Activated CD8-positive, alpha-beta memory T cell treated with anti-CD3 and anti-CD28 coated beads, Interleukin-2, amount 50 U/mL, for 24 hours (primary cell): ENCODE measurements around the gene GALNT9.
"Not testable (repeated sequence)": the region's sequence is repeated elsewhere in the genome, so short reads cannot be mapped to it uniquely, and the experiment has no call there.

ENCODE experiments used
- DNase-seq: peaks from one replicate; pipeline ENCODE4 v3.0.0-alpha.2; 2020; ENCODE audit errors: extremely low read depth

GALNT9 gene

DNA sequence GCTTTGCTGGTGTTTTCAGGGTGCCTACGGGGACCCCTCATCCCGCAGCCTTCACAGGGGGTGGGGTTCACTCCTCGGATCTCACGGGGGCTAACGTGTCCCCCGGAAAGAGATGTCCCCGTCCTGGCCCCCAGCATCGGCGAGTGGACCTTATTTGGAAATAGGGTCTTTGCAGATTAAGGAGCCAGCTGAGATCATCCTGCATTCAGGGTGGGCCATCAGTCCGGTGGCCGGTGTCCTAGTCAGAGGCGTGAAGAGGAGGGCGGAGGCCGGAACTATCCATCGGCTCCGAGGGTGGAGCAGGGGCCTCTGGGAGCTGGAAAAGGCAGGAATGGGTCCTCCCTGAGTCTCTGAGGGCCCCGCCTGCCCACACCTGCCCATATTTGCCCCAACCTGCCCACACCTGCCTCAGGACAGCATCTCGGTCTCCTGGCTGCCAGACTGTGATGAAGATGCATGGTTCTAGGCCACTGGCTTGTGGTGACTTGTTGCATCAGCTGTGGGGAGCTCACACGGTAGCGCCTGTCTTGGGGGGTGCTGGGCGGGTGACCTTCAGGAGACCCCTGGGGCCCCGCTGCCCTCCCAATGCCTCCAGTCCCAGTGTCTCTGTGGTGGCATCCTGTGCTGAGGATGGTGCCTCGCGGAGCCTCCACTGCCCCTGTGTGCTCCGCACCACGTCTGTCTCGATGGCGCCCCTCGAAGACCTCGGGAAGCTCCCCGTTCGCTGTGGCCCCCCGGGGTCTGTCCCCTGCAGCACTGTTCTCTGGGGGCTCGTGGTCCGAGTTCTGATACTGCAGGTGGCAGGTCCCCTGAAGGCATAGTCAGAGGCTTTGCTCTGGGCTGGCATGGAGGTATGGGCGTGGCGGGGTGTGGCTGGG lies 170.5 kb downstream of the GALNT9 start:
- no peak for DNase-seq

DNA sequence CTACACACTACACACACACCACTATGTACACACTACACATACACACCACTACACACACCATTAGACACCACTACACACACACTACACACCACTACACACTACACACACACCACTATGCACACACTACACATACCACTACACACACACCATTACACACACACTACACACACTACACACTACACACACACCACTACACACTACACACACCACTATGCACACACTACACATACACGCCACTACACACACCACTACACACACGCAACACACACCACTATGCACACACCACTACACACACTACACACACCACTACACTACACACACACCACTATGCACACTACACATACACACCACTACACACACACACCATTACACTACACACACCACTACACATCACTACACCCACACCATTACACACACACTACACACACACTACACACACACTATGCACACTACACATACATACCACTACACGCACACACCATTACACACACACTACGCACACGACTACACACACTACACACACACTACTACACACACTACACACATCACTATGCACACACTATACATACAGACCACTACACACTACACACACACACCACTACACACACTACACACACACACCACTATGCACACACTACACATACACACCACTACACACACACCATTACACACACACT lies 171.5 kb downstream of the GALNT9 start:
- DNase-seq = no peak

DNA sequence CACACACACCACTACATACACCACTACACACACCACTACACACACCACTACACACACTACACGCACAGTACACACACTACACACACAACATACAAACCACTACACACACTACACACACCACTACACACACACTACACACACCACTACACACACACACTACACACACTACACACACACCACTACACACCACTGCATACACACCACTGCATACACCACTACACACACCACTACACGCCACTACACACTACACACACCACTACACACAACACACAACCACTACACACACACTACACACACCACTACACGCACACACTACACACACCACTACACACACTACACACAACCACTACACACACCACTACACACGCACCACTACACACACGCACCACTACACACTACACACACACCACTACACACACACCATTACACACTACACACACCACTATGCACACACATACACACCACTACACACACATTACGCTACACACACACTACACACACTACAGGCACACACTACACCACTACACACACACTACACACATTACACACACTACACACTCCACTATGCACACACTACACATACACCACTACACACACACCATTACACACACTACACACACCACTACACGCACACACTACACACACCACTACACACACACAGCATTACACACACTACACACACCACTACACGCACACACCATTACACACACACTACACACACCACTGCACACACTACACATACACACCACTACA lies 172.6 kb downstream of the GALNT9 start:
- no peak for DNase-seq

DNA sequence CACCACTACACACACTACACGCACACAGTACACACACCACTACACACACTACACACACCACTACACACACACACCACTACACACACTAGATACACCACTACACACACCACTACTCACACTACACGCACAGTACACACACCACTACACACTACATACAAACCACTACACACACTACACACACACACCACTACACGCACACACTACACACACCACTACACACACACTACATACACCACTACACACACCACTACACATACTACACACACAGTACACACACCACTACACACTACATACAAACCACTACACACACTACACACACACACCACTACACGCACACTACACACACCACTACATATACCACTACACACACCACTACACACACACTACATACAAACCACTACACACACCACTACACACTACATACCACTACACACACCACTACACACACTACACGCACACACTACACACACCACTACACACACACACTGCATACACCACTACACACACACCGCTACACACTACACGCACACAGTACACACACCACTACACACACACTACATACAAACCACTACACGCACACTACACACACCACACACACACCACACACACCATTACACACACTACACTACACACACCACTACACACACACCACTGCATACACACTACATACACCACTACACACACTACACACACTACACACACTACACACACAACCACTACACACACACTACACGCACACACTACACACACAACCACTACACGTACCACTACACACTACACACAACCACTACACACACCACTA lies 173.4 kb downstream of the GALNT9 start:
- DNase-seq = no peak

DNA sequence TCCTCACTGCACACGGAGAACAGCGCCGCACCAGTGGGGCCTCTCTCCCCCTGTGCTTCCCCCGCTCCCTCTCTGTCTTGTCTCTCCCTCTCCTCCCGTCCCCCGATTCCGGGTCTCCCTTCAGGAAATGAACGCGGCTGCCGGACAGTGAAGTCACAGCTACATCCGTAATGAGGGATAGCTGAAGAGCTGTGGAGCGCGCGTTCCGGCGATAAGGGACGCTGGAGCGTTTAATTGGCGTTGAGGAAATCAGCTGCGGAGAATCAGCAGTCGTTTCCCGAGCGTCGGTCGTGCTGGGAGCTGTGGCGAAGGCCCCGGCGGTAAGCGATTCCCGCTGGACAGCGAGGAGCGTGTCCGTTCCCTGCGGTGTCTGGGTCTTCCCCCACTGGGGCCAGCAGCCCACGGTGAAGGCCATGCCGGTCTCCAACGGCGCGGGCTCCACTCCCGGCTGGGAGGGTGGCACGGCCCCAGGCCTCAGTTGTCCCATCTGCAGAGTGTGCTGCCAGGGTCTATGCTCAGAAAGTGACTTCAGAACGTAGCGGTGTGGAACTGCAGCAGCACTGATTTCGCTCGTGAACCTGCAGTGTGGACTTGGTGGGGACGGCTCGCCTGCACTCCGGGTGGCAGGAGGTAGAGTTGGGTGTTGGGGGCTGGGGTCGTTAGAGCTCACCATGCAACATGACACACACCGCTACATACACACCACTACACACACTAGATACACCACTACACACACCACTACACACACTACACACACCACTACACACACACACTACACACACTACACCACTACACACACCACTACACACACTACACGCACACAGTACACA lies 174.2 kb downstream of the GALNT9 start:
- DNase-seq = no peak

DNA sequence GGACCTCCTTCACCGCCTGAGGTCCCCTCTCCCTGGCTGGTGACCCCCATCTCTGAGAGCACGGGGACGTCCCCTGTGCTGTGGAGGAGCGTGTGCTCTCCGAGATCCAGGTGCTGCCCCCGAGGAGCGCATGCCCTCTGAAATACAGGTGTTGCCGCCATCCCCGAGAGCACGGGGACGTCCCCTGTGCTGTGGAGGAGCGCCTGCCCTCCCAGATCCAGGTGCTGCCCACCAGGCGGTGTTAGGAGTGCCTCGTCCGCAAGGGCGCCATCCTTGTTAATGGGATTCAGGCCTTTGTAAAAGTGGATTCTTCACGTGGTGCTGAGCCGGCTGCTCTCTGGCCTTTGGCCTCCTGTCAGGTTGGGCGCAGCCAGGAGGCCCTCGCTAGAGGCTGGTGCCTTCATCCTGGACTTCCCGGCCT lies 175.0 kb downstream of the GALNT9 start:
- no peak for DNase-seq

DNA sequence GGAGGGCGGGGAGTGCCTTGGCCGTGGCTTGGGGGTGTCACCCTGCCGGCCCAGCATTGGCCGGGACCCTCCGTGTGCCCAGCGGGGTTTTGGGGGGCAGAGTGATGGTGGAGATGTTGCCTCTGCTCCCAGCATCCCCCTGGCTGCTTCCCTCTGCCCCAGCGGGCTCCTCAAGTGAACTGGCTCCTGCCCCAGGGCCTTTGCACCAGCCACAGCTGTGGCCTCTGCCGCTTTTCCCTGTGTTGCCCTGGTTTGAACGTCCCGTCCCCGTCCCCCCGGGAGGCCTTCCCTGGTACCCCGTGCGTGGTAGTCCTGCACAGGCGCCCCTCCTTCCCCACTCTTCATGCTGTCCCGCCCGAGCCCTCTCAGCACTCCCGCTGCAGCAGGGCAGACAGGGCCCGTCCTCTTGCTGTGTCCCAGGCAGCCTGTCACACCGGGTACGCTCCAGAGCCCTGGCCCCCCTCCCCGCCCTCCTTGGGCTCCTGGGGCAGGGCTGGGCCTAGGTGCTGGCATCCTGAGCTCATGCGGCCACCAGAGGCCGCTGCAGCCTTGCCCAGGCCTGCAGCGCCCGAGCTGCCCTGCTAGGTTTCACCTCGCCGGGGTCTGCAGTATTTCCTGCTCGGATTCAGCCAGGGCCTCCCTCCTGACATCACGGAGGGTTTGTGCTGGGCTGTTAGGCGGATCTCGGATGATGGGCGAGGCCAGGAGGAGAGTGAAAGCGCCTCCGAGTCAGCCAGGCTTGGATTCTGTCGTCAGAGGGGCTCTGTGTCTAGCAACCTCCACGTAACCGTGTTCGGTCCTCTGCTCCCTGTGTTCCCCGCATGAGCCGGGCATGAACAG lies 175.7 kb downstream of the GALNT9 start:
- DNase-seq = no peak

DNA sequence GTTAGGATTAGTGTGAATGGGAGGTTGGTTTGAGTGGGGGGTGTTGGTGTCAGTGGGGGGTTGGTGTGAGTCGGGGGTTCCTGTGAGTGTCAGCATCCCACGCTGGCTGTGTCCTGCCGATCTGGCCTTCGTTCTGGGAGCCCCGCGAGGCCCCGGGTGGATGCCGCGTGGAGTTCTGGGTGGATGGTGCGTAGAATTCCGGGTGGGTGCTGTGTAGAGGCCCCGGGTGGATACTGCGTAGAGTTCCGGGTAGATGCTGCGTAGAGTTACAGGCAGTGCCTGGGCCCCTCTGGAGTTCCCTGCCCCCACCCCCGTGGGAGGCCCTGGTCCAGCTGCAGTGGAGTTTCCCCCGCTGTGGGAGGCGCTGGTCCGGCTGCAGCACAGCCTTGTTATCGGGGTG lies 176.4 kb downstream of the GALNT9 start:
- no peak for DNase-seq

DNA sequence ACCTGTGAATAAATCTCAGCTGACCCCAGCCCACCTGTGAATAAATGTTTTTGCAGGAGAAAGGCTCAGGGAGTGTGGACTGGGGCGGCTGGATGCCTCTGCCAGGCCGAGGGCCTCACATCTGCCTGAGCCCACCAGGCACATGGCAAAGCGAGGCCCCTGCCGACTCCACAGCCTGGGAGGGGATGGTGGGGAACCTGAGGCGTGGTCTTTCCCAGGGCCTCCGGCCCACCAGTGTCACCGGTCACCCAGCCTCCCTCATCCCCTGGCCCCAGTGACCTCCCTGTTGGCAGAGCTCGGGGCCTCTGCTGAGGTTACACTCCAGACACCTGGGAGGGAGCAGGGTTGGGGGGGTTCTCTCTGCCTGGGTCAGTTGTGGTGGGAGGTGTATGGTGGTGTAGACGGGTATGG lies 177.0 kb downstream of the GALNT9 start:
- DNase-seq = no peak

DNA sequence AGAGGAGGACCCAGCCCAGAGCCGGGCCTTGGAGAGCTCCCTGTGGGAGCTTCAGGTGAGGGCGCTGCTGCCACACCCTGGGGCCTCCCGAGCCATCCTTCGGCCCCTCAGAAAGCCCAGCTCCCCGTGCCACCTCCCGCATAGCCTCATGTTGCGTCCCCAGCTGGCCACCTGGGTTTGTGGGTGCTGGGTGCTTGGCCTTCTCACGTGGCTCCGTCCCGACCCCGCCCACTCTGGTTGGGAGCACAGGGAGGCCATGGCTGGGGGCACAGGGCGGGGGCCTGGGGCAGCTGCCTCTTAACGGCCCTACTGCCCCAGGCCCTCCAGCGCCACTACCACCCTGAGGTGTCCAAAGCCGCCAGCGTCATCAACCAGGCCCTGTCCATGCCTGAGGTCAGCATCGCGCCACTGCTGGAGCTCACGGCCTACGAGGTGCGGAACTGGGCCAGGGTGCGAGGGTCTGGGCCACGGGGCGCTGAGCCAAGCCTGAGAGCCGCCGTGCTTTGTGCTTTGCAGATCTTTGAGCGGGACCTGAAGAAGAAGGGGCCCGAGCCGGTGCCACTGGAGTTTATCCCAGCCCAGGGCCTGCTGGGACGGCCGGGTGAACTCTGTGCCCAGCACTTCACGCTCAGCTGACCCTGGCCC lies 177.5 kb downstream of the GALNT9 start:
- DNase-seq = no peak

DNA sequence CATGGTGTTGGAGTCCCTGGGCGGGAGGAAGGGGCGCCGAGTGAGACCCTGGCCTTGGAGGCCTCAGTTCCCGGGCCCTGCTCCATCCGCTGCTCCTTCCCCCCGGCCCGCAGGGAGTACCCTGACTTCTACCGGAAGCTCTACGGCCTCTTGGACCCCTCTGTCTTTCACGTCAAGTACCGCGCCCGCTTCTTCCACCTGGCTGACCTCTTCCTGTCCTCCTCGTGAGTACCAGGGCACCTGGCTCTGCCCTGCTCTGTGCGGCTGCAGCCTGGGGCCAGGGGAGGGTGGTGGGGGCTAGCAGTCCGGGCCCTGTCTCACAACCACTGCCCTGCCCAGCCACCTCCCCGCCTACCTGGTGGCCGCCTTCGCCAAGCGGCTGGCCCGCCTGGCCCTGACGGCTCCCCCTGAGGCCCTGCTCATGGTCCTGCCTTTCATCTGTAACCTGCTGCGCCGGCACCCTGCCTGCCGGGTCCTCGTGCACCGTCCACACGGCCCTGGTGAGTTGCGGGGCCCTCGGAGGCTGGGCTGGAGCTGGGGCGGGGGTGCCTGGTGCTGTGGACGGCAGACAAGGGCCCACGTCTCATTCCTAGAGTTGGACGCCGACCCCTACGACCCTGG lies 178.1 kb downstream of the GALNT9 start:
- DNase-seq = no peak

DNA sequence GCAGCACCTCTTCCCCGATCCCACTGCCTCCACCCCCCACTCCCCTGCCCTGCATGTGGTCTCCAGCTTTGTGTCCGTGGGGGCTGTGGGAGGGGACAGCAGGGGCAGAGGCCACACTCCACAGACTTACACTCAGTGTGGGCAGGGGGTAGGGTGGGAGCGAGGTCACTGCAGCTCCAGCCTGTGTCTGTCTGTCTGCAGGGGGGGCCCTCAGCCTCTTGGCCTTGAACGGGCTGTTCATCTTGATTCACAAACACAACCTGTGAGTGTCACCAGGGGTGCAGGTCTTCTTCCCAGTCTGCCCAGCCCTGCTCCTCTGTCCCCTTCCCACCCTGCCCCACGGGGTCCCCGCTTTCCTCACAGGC lies 178.6 kb downstream of the GALNT9 start:
- DNase-seq = no peak

DNA sequence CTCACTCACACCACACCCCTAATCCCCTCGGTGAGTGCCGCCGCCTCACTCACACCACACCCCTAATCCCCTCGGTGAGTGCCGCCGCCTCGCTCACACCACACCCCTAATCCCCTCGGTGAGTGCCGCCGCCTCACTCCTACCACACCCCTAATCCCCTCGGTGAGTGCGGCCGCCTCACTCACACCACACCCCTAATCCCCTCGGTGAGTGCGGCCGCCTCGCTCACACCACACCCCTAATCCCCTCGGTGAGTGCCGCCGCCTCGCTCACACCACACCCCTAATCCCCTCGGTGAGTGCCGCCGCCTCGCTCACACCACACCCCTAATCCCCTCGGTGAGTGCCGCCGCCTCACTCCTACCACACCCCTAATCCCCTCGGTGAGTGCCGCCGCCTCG lies 179.9 kb downstream of the GALNT9 start:
- DNase-seq = not testable (repeated sequence)

DNA sequence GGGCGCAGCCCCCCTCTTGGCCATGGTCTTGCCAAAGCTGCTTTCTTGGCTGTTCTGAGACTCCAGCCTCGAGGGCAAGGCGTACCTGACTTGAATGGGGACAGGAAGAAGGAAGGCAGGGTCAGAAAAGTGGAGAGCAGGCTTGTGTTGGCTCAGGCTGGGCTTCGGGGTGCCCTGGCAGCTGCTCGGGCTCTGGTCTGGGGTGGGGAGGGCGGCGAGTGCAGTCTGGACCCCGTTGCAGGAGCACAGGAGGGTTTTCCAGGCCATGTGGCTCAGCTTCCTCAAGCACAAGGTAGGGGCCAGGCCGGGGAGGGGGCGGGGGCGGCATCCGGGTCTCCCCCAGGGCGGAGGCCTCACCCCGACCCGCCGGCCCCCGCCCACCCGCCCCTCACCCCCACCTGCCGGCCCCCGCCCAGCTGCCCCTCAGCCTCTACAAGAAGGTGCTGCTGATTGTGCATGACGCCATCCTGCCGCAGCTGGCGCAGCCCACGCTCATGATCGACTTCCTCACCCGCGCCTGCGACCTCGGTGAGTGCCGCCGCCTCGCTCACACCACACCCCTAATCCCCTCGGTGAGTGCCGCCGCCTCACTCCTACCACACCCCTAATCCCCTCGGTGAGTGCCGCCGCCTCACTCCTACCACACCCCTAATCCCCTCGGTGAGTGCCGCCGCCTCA lies 180.9 kb downstream of the GALNT9 start:
- no peak for DNase-seq

DNA sequence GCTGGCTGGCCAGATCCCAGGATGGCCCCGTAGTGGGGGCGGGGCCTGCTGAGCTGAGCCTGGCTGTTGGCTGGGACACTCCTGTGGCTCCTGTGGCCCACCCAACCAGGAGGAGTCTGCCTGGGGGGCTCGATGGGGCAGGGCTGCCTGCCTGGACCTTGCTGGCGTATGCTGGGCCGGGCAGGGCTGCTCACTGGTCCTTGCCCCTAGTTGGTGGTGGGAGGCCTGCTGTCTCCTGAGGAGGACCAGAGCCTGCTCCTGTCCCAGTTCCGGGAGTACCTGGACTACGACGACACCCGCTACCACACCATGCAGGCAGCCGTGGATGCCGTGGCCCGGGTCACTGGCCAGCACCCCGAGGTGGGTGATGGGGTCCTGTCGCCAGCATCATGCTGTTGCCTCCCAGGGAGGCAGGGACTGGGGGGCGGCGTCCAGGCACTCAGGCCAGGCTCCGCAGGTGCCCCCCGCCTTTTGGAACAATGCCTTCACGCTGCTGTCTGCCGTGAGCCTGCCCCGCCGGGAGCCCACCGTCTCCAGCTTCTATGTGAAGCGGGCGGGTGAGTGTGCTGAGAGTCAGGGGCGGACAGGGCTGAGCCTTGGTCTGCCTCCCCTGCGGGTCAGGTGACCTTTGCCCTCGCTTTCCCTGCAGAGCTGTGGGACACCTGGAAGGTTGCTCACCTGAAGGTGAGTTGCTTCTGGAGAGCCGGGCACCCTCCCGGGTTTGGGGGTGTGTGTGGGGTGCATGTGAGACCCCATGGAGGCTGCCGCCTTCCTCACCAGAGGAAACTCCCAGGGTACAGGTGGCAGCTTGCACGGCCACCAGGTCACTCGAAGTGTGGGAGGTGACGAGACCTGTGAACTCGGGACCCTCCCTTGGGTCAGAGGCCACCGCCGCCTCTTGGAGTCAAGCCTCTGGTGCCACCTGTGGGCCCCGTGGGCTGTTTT lies 181.7 kb downstream of the GALNT9 start:
- DNase-seq = no peak

DNA sequence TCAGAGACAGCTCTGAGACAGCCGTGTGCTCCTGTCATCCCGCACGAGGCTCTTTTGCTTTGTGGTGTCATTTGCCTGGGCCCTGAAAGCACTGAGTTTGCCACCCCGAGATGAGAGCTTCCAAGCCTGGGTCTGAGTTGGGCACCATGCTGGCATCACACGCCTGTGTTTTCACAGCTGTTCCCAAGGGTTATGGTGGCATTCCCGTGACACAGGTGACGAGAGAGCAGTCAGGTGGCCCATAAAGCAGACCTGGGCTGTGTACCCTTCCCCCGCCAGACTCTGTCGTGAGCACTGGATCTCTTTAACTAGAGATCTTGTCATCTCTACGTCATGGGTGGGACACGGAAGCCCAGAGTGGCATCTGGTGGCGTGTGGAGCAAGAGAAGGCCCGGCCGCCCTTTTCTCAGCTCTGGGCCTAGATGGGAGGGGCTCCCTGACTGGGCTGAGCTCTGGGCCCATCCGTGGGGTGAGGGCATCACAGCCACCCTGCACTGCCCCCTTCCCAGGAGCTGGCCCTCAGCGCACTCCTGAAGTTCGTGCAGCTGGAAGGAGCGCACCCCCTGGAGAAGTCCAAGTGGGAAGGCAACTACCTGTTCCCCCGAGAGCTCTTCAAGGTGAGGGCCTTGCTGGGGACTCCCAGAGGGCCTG lies 182.5 kb downstream of the GALNT9 start:
- DNase-seq = no peak
